Measurements from ENCODE around the gene KDR.

GRCh38 chr4:55038176-55038890 is 87.1 kb downstream of the KDR start:
- TF ChIP-seq, protein P1, sequence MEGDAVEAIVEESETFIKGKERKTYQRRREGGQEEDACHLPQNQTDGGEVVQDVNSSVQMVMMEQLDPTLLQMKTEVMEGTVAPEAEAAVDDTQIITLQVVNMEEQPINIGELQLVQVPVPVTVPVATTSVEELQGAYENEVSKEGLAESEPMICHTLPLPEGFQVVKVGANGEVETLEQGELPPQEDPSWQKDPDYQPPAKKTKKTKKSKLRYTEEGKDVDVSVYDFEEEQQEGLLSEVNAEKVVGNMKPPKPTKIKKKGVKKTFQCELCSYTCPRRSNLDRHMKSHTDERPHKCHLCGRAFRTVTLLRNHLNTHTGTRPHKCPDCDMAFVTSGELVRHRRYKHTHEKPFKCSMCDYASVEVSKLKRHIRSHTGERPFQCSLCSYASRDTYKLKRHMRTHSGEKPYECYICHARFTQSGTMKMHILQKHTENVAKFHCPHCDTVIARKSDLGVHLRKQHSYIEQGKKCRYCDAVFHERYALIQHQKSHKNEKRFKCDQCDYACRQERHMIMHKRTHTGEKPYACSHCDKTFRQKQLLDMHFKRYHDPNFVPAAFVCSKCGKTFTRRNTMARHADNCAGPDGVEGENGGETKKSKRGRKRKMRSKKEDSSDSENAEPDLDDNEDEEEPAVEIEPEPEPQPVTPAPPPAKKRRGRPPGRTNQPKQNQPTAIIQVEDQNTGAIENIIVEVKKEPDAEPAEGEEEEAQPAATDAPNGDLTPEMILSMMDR (IDR thresholded peaks at IDR 0.05) = no peak
- no peak for TF ChIP-seq POLR2A (IDR thresholded peaks at IDR 0.05)
